Glomerular visceral epithelial cell (primary cell): ENCODE results near the gene SOX18.

Source experiments
- DNase-seq: peaks from one replicate; pipeline ENCODE4 v3.0.0-alpha.2; 2016; ENCODE audit errors: extremely low spot score

The SOX18 gene

GRCh38 chr20:64068386-64069208 lies 19.2 kb upstream of the SOX18 start:
- no peak for DNase-seq

GRCh38 chr20:64067733-64068307 lies 18.4 kb upstream of the SOX18 start:
- DNase-seq: no peak

GRCh38 chr20:64067005-64067632 lies 17.7 kb upstream of the SOX18 start:
- no peak for DNase-seq

- peak; percentile 97 for DNase-seq
Observed at GRCh38 chr20:64065974-64066343, 16.5 kb upstream of the SOX18 start.

GRCh38 chr20:64065062-64065973 lies 15.9 kb upstream of the SOX18 start:
- no peak for DNase-seq

GRCh38 chr20:64064145-64064698 lies 14.8 kb upstream of the SOX18 start:
- peak; percentile 81 for DNase-seq

GRCh38 chr20:64063389-64064144 lies 14.1 kb upstream of the SOX18 start:
- no peak for DNase-seq

- peak; percentile 96 for DNase-seq
Observed at GRCh38 chr20:64062596-64063388, 13.4 kb upstream of the SOX18 start, which contains the start of gene TCEA2. TSS of gene TCEA2 (plus strand) at chr20:64063198. CDS start at chr20:64063313, 115 bp downstream.

GRCh38 chr20:64062276-64062595 lies 12.8 kb upstream of the SOX18 start:
- no peak for DNase-seq

- DNase-seq: peak; percentile 41
Observed at GRCh38 chr20:64058536-64058935, 9.1 kb upstream of the SOX18 start.

GRCh38 chr20:64057628-64058498 lies 8.4 kb upstream of the SOX18 start:
- peak; percentile 78 for DNase-seq

GRCh38 chr20:64056889-64057627 lies 7.6 kb upstream of the SOX18 start:
- DNase-seq: no peak

- DNase-seq: no peak
Observed at GRCh38 chr20:64056639-64056888, 7.1 kb upstream of the SOX18 start.

- peak; percentile 64 for DNase-seq
Observed at GRCh38 chr20:64055893-64056638, 6.6 kb upstream of the SOX18 start.

GRCh38 chr20:64055396-64055892 lies 6.0 kb upstream of the SOX18 start:
- DNase-seq: no peak

GRCh38 chr20:64053841-64054661 lies 4.6 kb upstream of the SOX18 start:
- no peak for DNase-seq
